OCI-M1 (cell line): ENCODE data around the gene PKP1.
A peak's percentile ranks its signal among the peaks of the same experiment; 100 is the strongest.

Experiments used
- DNase-seq: peaks from one replicate; lab custom pipeline; 2025; lab: John Stamatoyannopoulos, UW

PKP1 gene

GRCh38 chr1:201350884-201351283 is 67.6 kb downstream of the PKP1 start:
- no peak for DNase-seq

GRCh38 chr1:201351617-201352016 is 68.3 kb downstream of the PKP1 start:
- DNase-seq = no peak

- no peak for DNase-seq
Measured at GRCh38 chr1:201353186-201353940, 70.1 kb downstream of the PKP1 start.

- no peak for DNase-seq
Measured at GRCh38 chr1:201354151-201354900, 71.0 kb downstream of the PKP1 start.

GRCh38 chr1:201354901-201355295 is 71.6 kb downstream of the PKP1 start:
- DNase-seq = no peak

- DNase-seq = no peak
Measured at GRCh38 chr1:201355471-201355870, 72.2 kb downstream of the PKP1 start.

- DNase-seq = no peak
Measured at GRCh38 chr1:201356236-201356635, 72.9 kb downstream of the PKP1 start.

- DNase-seq = no peak
Measured at GRCh38 chr1:201356701-201357100, 73.4 kb downstream of the PKP1 start.

- no peak for DNase-seq
Measured at GRCh38 chr1:201357211-201357610, 73.9 kb downstream of the PKP1 start.

- DNase-seq = no peak
Measured at GRCh38 chr1:201357636-201358348, 74.5 kb downstream of the PKP1 start.

- DNase-seq = no peak
Measured at GRCh38 chr1:201358596-201358995, 75.3 kb downstream of the PKP1 start.

GRCh38 chr1:201359031-201359872 is 75.9 kb downstream of the PKP1 start:
- DNase-seq = no peak

GRCh38 chr1:201359873-201360210 is 76.5 kb downstream of the PKP1 start:
- DNase-seq = no peak

GRCh38 chr1:201360486-201360885 is 77.2 kb downstream of the PKP1 start:
- no peak for DNase-seq

GRCh38 chr1:201360901-201361651 is 77.8 kb downstream of the PKP1 start:
- no peak for DNase-seq

GRCh38 chr1:201361652-201362504 is 78.6 kb downstream of the PKP1 start:
- DNase-seq = peak; percentile 62

- DNase-seq = no peak
Measured at GRCh38 chr1:201362906-201363305, 79.6 kb downstream of the PKP1 start.

- DNase-seq = no peak
Measured at GRCh38 chr1:201363467-201363866, 80.2 kb downstream of the PKP1 start.

- DNase-seq = no peak
Measured at GRCh38 chr1:201364808-201365105, 81.5 kb downstream of the PKP1 start.

GRCh38 chr1:201365251-201365650 is 81.9 kb downstream of the PKP1 start:
- DNase-seq = no peak

GRCh38 chr1:201366696-201367095 is 83.4 kb downstream of the PKP1 start:
- DNase-seq = no peak
